Measurements from ENCODE around the gene PGBD4. TPM values are rescaled to one million over a fixed set of nuclear protein-coding genes. Genes with fewer than 3 reads are reported as not detected.

Gene PGBD4
- 1.5 and 1.6 TPM in 2 replicates for total RNA-seq (ENCODE audit: low replicate concordance)

GRCh38 chr15:34101366-34102174 lies at the start of gene PGBD4, which contains the start of gene EMC7:
TSS of gene PGBD4 (plus strand) at chr15:34102083. CDS start at chr15:34102532, 449 bp downstream.
TSS of gene EMC7 (minus strand) at chr15:34101862. CDS start at chr15:34101839, 23 bp downstream.

Other genes starting within 250 kb of the PGBD4 start
- 0.15 TPM in 1 of 2 replicates, not detected in the other for gene CHRM5, start 133.6 kb upstream of the PGBD4 start, total RNA-seq (ENCODE audit: low replicate concordance)
- 9.8 and 46.8 TPM in 2 replicates for gene AVEN, start 62.9 kb upstream of the PGBD4 start, total RNA-seq (ENCODE audit: low replicate concordance)
- 28.8 and 36.9 TPM in 2 replicates for gene EMC7, start 221 bp upstream of the PGBD4 start, total RNA-seq (ENCODE audit: low replicate concordance)
- 10.3 and 35.6 TPM in 2 replicates for gene KATNBL1, start 108.0 kb downstream of the PGBD4 start, total RNA-seq (ENCODE audit: low replicate concordance)
- gene EMC4, start 122.9 kb downstream of the PGBD4 start, total RNA-seq (ENCODE audit: low replicate concordance), result 143 and 202 TPM in 2 replicates
- 10.1 and 14.5 TPM in 2 replicates for gene SLC12A6, start 235.7 kb downstream of the PGBD4 start, total RNA-seq (ENCODE audit: low replicate concordance)
- gene NOP10, start 241.1 kb downstream of the PGBD4 start, total RNA-seq (ENCODE audit: low replicate concordance), result 128 and 253 TPM in 2 replicates
- gene NUTM1, start 241.2 kb downstream of the PGBD4 start, total RNA-seq (ENCODE audit: low replicate concordance), result not detected in 2 replicates

Measured in smooth muscle cell of the coronary artery (primary cell).